Head of caudate nucleus (tissue), 42 donors: ENCODE results near the gene RFX3.
A peak's percentile ranks its signal among the peaks of the same experiment; 100 is the strongest.

Experiments
- DNase-seq, 42 donors: peaks; one replicate each; pipeline versions ENCODE4 v3.0.0 to v3.0.0-alpha.2; 2020 to 2021; ENCODE audit warnings: mixed read lengths in 7 of 42
- intact Hi-C: fragments of 100-400 bp; cut with DNase I; formaldehyde crosslinking; loops from one replicate; pipeline ENCODE4 v1.15.0; 2022

The RFX3 gene

GRCh38 chr9:3447143-3447542 lies 78.7 kb downstream of the RFX3 start:
- intact Hi-C loops, result no loop called here
- no peak for DNase-seq

DNA sequence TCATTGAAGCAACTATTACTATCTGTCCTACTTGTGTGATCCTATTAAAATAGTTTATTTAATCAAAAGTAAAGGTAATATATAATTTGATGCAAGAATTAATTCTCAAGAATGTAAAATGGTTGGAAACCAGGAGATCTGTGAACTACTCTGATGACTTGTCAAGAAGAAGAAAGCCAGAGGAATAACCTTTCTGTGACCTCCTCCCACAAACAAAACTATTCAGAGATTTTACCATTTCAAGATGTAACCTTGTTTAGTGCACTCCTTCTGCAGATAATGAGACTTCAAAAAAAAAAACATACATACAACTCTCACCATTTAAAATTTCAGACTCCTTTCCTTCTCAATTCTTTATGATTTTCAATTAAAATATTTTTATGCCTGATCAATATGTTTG lies 79.5 kb downstream of the RFX3 start:
- intact Hi-C loops, result no loop called here
- DNase-seq, result no peak

GRCh38 chr9:3444016-3444415 lies 81.8 kb downstream of the RFX3 start:
- intact Hi-C loops, result no loop called here
- DNase-seq, result no peak

DNA sequence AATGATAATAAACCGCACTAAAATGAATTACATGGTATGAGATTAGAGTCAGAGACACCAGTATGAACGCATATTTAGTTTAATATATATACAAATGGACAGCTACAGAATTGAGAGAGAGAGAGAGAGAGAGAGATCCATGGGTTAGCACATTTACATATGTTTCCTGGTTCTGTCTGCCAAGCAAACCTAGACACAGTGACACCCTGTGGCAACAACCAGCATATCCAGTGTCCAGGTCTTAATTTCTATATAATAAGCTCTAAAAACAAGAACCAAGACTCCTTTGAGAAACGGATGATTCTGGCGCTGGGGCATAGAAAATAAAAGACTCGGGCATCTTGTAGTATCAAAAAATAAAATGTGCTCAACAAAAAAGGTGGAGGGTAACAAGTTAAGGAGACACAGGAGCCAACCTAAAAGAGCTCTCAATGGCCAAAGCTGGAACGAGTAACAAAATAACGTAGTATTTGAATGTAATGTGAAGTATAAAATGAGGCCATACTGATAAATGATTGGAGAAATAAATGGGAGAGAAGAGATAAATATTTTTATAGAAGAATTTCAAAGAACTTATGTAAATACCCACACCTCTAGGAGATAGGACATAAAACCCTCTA lies 84.5 kb downstream of the RFX3 start:
- intact Hi-C loops, result no loop called here
- peak in 28 of 42 donors; percentile 15 to 71 (median 36) for DNase-seq

GRCh38 chr9:3436629-3437420 lies 89.0 kb downstream of the RFX3 start:
- peak in 2 of 42 donors; percentile 8 to 12 for DNase-seq
- intact Hi-C loops, result no loop called here

GRCh38 chr9:3435732-3436131 lies 90.1 kb downstream of the RFX3 start:
- DNase-seq, result no peak
- intact Hi-C loops, result no loop called here

- intact Hi-C loops, result no loop called here
- DNase-seq, result no peak
Observed at GRCh38 chr9:3434594-3434993, 91.2 kb downstream of the RFX3 start.

- intact Hi-C loops, result no loop called here
- no peak for DNase-seq
Observed at GRCh38 chr9:3433754-3434153, 92.0 kb downstream of the RFX3 start.

DNA sequence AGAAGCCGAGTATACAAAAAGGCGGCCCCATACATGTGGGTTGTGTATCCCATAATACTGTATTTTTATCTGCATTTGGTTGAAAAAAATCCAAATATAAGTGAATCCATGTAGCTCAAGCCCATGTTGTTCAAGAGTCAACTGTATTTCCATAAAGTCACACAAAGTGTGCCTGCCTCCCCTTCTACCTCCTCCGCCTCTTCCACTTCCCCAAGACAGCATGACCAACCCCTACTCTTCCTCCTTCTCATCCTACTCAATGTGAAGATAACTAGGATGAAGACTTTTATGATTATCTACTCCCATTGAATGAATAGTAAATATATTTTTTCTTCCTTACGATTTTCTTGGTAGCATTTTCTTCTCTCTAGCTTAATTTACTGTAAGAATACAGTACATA lies 92.7 kb downstream of the RFX3 start:
- intact Hi-C loops, result no loop called here
- no peak for DNase-seq

GRCh38 chr9:3431890-3432289 lies 93.9 kb downstream of the RFX3 start:
- DNase-seq, result no peak
- intact Hi-C loops, result no loop called here

- peak in 31 of 42 donors; percentile 3 to 64 (median 25) for DNase-seq
- intact Hi-C loops, result no loop called here
Observed at GRCh38 chr9:3419893-3420292, 105.9 kb downstream of the RFX3 start.

DNA sequence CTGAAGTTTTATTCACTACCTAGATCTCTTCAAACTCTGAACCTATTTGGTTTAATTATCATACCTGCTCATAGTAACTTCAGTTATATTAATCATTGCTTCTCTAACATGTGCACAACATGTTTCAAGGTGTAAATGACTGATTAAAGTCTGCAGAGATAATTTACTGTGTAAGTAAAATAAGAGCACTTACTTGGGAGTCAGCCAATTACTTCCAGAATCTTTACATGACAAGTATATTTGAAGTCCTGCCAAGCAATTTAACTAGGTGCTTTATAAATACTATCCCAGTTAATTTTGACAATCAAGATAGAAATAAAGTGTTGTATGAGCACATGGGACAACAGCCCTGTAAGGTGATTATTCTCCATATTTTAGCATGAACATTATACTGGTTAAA lies 109.9 kb downstream of the RFX3 start:
- intact Hi-C loops, result no loop called here
- no peak for DNase-seq

DNA sequence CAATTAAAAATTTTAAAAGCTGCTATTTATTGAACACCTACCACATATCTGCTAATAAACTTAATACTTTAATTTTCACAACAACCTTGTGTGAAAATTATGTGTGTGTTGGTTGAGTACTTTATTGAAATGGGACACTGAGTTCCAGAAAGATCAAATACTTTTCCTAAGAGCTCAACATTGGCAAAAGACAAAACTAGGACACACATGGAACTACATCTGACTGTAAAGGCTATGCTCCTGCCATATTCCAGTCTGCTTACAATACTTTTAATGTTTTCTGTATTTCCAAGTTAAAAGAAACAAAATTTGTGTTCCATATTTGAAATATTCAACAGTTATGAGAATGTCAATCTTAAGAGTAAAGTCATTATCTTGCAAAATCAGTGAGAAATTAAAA lies 111.8 kb downstream of the RFX3 start:
- no peak for DNase-seq
- intact Hi-C loops, result no loop called here

DNA sequence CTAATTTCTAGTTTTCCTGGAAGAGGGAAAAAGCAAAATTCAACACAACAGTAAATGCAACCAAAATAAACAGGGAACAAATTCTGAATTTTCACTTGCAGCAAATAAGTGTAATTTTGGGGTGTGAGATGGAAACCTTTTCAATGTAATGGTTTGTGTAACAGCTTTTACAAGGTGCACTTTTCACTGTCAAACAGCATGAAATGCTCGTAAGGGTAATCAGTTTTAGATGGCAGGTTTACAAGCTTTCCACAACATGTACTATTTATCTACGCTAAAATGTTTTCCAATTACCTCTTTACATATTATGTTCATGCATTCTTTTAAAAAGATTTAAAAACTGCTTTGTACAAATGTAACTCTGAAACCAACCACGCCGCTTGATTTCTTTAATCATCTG lies 115.3 kb downstream of the RFX3 start:
- DNase-seq, result no peak
- intact Hi-C loops, result no loop called here

GRCh38 chr9:3409453-3409852 lies 116.3 kb downstream of the RFX3 start:
- DNase-seq, result no peak
- intact Hi-C loops, result no loop called here

DNA sequence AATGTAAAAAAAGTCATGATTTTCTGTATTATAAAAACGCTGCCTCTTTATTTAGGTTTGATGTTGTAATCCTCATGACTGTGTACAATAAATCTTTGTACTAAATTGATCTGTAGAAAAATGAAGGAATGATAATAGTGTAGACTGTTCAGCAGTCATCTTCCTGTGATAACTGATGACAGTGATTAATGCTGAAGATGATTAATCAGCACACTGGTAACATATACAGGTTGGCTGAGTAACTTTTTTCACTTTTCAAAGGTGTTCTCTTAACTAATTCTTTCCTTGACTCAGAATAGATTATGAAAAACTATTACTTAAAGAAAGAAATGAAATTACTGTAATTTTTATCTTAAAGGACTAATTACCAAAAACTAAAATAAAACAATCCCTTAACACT lies 122.5 kb downstream of the RFX3 start:
- no peak for DNase-seq
- intact Hi-C loops, result no loop called here

GRCh38 chr9:3401221-3401954 lies 124.4 kb downstream of the RFX3 start:
- peak in 11 of 42 donors; percentile 9 to 61 (median 18) for DNase-seq
- intact Hi-C loops, result no loop called here

DNA sequence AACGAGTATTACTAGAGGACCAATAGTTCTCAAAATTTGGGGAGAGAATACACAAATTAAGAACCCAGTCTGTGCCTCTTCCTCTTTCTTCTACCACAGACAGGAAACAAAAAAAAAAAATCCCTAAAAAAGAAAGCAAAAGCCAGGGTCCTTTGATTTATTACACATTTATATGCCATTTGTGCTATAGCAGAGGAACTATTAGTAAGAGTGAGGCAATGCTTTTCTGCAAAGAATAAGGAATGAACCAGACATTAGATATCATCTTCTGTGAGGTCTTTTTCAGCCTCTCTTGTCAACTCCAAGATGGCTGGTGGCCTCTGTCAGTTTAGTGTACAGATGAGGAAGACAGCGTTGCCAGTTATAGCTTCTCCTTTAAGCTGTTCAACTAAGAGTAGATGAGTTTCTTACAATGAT lies 127.6 kb downstream of the RFX3 start:
- intact Hi-C loops, result no loop called here
- peak in 1 of 42 donors; percentile 16 for DNase-seq

GRCh38 chr9:3397766-3398165 lies 128.0 kb downstream of the RFX3 start:
- no peak for DNase-seq

DNA sequence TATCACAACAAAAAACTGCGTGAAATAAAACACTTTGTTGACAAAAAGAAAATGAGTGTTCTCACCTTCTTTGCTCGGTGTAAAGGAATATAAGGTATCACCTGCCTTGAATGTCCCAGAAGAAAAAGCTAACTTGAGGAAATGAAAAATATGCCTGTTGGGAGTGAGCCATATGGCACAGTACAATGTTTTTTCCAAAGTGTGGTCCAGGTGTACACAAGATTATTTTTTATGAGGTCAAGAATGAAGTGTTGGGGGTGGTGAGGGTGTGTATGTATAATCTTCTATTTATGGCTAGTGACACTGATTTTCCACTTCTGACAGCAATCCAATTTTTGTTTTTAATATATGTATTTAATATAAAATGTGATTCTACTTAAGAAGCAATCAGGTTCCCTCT lies 134.4 kb downstream of the RFX3 start:
- intact Hi-C loops, result no loop called here
- no peak for DNase-seq

More at GRCh38 chr9:3397766-3398165, 128.0 kb downstream of the RFX3 start:
- intact Hi-C loops, result no loop called here
